ENCODE measurements around the gene ACTL9.
"Not testable (repeated sequence)": the region's sequence is repeated elsewhere in the genome, so short reads cannot be mapped to it uniquely, and the experiment has no call there.

The ACTL9 gene
- total RNA-seq: 0 reads per million in 2 donors

- no peak for DNase-seq
Measured at GRCh38 chr19:8698433-8699063, at the start of gene ACTL9. Gene ACTL9 (minus strand): TSS chr19:8698795. CDS start chr19:8698701, 94 bp downstream.

- DNase-seq: not testable (repeated sequence)
Measured at GRCh38 chr19:8739291-8740065, 40.9 kb upstream of the ACTL9 start.

- no peak for DNase-seq
Measured at GRCh38 chr19:8738377-8738776, 39.8 kb upstream of the ACTL9 start.

- no peak for DNase-seq
Measured at GRCh38 chr19:8731428-8732169, 33.0 kb upstream of the ACTL9 start.

- no peak for DNase-seq
Measured at GRCh38 chr19:8724276-8724675, 25.7 kb upstream of the ACTL9 start.

- DNase-seq: no peak
Measured at GRCh38 chr19:8722032-8722431, 23.4 kb upstream of the ACTL9 start.

GRCh38 chr19:8721334-8721733, 22.7 kb upstream of the ACTL9 start, which contains the start of gene OR2Z1:
Gene OR2Z1 (plus strand): TSS chr19:8721634. CDS start chr19:8731029, 9,395 bp downstream.
- DNase-seq: no peak

- DNase-seq: not testable (repeated sequence)
Measured at GRCh38 chr19:8710337-8710736, 11.7 kb upstream of the ACTL9 start.

GRCh38 chr19:8705742-8706141, 7.1 kb upstream of the ACTL9 start:
- DNase-seq: no peak

GRCh38 chr19:8705304-8705703, 6.7 kb upstream of the ACTL9 start:
- DNase-seq: not testable (repeated sequence)

- no peak for DNase-seq
Measured at GRCh38 chr19:8703223-8703622, 4.6 kb upstream of the ACTL9 start.

- no peak for DNase-seq
Measured at GRCh38 chr19:8702350-8702749, 3.8 kb upstream of the ACTL9 start.

GRCh38 chr19:8700956-8701355, 2.4 kb upstream of the ACTL9 start:
- no peak for DNase-seq

GRCh38 chr19:8699908-8700307, 1.3 kb upstream of the ACTL9 start:
- DNase-seq: no peak

GRCh38 chr19:8697671-8698432, 743 bp downstream of the ACTL9 start:
- no peak for DNase-seq

- DNase-seq: no peak
Measured at GRCh38 chr19:8696993-8697392, 1.6 kb downstream of the ACTL9 start.

GRCh38 chr19:8695911-8696310, 2.7 kb downstream of the ACTL9 start:
- DNase-seq: no peak

GRCh38 chr19:8695501-8695900, 3.1 kb downstream of the ACTL9 start:
- no peak for DNase-seq

GRCh38 chr19:8690753-8691539, 7.6 kb downstream of the ACTL9 start:
- DNase-seq: no peak

- no peak for DNase-seq
Measured at GRCh38 chr19:8688930-8689329, 9.7 kb downstream of the ACTL9 start.

GRCh38 chr19:8686549-8686948, 12.0 kb downstream of the ACTL9 start:
- DNase-seq: no peak
